ENCODE measurements around the gene C6orf132.

GRCh38 chr6:42136508-42137193 lies 5.8 kb downstream of the C6orf132 start:
- TF ChIP-seq CTCF (IDR thresholded peaks at IDR 0.05) (no peak), EP300 (IDR thresholded peaks at IDR 0.05) (no peak), POLR2A (IDR thresholded peaks at IDR 0.05) (no peak)

Data from suprapubic skin (tissue), 3 donors.